Stimulated activated CD4-positive, alpha-beta T cell treated with anti-CD3 and anti-CD28 coated beads, Interleukin-4, amount 100 ng/mL, for 24 hours (primary cell): ENCODE results near the gene RAD51B.

Experiments
- DNase-seq: peaks from one replicate; pipeline ENCODE4 v3.0.0-alpha.2; 2020

Gene RAD51B

DNA sequence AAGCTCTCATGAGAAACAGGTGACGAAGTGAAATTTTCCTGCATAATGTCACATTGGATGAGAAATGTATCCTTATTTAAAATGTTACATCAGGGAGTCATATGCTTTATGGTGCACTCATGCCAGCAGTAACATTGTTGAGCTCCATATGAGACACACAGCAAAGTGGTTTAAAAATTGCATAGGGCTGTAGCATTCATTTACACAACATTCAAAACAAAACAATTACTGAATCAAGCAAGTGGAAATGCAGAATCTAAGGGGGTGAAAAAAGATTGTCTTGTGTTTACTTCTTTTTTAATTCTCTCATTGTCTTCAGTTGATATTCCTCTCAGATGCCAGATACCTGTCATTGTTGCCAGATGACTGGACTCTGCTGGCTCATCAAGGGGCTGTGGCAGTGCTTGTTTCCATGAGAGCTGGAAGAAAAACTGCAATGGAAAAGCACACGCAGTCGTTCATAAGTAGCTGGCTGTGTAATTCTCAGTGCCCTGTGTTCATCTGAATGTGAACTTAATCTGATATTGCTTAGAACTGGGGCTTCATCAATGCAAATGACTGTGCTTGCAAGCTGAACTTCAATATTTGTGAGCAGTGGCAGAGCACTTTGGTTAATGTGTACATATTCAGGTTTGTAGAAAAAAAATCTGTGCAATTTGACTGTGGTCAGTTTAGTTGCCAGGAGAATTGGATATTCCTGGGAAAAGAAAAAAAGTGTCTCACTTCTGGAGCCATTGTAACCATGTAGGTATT lies 305.6 kb downstream of the RAD51B start:
- no peak for DNase-seq

DNA sequence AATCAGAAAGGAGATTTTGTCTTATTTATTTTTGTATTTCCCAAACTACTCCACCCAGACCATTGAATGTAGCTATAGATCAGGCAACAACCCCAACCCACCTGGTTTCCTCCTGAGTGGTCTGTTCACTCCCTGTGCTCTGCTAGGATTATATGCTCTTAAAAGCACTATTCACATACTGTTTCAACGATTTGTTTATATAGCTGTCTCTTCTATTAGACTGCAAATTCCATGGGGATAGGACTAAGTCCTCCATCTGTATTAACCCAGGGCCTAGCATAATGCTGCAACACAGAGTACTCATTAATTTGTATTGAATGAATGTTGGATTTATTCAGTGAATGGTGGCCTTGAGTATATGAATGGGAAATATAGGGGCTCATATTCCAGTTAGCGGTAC lies 307.6 kb downstream of the RAD51B start:
- DNase-seq: no peak

DNA sequence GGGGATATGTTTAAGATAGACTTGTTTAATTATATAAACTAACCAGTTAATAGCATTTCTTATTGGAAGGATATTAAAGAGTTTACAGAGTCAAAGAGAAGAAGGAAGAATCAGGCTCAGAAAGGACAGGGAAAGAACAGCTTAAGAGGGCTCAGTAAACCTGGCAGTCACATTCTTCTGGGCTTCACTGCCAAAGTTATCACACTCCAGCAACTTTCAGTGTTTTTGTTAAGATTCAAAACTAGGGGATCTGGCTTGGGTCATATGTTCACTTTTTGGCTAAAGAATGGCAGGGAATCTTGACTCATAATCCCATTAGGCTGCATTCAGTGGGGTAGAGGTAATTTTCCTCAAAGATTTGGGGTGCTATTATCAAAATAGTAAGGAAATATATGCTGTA lies 312.3 kb downstream of the RAD51B start:
- DNase-seq: no peak

DNA sequence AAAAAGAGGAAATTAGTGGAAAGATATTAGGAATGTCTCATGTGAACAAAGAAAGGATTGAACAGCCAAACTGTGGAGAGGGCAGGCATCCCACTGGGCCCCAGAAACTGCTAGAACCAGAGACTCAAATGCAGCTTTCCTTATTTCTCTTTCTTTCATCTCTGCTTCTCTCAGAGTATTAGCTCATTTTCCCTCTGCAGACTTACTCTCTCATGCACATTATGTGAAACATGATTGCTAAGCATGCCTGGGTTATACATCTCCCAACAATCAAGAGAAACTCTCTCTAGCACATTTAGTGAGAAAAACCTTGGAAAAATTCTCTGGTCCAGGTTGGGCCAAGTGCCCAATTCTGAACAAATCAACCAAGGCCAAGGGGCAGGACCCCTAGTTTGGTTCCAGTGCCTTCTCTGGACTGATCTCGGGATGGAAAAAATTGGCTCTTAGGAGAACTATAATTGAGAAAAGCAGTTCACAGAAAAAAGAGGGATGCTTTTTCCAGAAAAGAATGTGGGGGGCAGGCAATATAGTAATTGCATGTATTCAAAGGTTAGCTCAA lies 313.1 kb downstream of the RAD51B start:
- no peak for DNase-seq

DNA sequence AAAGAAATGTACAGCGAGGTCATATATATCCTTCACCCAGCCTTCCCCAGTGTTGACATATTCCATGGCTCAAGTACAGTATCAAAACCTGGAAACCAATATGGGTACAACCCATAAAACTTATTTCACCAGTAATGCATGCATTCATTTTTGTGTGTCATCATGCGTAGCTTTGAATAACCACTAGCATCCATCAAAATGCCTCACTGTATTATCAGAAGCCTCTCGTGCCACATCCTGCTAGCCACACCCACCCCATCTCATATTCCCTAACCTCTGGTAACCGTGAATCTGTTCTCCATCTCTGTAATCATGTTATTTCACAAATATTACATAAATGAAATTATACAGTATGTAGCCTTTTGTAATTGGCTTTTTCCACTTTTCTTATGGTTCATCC lies 314.3 kb downstream of the RAD51B start:
- no peak for DNase-seq

DNA sequence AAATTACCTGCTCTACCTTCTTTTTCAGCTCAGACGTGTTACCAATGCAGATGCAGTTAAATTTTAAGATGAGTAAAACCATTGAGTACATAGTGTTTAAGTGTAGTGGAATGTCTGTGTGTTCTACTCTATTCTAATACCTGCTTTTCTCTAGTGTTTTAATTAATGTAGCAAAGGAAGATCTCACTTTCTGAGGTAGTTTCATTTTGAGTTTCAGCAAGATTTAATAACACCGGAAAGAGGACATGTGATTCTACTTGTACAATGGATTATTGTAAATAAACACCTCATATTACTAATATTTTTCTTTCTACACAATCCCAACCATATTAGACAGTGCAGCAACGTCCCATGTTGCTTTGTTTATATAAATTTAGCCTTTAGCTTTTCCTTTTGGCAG lies 315.4 kb downstream of the RAD51B start:
- no peak for DNase-seq

DNA sequence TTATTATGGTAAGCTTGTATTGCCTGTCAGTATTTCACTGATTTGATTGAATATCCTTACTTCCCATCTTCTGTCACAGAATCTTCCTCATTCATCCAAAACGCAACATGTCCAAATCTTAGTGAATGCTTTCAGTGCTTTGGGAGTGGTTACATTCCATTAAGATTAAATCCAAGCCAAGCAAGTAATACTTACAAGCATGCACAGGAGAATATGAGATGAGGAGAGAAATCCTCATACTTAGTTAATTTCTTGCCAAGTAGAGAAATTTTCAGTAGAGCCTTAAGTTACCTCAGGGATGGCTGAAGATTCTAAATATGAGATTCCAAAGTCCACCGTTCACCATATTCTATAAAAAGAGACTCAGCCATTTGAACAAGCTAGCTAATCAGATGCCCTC lies 316.0 kb downstream of the RAD51B start:
- DNase-seq: no peak

DNA sequence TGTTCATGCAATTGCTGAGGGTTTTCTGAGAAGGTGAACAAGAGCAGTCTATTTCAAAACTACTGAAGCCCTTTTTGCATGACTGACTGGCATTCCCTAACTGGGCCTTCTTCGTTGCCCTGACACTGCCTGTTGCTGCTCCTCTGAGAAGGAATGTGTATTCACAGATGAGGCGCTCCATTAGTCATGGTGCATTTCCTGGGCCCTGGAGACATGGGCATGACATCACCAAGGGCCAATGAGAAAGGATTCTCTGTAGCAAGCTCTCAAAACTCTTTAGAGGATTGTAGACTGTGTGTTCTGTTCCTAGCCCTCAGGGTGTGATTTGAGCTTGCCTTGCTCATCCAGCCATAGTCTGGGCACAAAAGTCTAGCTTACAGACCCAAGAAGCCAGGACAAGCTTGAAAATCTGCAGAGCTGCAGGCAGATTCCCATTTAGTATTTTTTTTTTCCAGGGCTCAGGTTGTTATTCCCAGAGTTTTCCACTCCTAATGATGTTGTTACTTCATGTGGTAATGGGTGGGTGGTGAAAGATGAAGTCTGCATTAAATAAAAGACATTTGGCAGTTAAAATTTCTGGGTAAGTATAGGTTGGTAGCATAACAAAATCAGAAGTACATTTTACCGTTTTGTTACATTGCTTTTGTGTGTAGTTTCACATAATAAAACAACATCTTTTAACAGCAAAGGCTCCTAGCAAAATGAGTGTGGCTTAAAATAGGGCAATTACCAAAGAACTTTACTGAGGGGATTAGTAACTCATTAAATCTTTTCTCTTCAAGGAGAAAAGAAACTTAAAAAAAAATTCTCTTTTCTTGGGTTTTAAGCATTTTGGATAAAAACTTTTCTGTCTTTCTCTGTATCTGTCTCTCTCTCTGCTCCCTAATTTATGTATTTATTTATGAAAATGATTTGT lies 318.4 kb downstream of the RAD51B start:
- DNase-seq: no peak

DNA sequence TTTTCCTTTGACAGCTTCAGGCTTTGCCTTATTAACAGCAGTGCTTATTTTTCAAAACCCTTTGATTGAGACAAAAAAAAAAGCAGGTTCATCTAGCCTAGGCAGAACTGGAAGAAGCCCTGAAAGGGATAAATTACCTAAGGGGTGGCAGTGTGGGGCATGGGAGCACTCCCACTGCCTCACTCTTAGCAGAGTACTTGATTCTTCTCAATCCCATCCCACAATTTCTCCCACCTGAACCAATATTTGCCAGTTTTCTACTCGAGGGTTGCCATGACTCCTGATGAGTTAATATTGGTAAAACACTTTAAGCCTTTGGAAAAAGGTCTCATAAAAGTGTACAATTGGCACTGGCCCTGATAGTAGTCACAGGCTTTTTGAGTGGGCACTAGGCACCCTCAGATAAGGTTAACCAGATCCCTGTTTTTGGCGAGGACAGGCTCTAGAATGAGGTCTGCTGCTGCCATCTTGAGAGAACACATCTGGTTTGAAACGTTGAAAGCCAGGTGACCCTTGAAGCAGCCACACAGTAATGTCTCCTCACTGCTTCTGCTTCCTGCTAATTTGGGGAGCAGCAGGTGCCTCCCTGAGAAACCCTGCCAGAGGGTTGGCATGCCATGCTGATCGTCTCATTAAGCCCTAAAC lies 320.0 kb downstream of the RAD51B start:
- no peak for DNase-seq

DNA sequence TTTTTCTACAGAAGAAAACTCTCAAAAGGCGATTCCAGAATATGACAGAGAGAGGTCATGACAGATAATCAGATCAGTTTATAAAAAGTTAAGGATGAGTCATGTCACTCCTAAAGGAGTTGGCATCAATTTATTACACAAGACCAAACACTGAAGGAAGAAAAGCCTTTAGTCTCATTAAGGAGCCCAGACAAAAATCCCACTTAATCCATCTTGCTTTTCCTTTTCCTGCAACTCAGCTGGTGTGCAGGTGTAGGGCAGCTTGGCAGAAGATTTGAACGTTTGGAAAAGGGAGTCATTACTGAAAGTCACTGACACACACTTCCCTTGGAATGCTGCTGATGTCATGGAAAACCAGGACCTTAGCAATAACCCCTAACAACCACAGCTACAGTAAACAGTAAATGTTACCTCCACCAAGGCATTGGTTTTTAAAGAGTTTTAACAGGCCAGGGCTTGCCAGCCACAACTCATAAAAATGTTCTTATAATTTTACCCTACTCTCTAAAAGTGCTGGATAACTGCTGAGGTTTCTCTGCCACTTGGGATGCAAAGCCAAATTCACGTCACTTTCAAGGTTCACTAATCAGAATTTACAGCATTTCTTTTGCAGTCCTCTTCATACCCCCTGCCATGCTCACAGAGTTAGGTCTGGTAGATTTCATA lies 320.6 kb downstream of the RAD51B start:
- DNase-seq: no peak

DNA sequence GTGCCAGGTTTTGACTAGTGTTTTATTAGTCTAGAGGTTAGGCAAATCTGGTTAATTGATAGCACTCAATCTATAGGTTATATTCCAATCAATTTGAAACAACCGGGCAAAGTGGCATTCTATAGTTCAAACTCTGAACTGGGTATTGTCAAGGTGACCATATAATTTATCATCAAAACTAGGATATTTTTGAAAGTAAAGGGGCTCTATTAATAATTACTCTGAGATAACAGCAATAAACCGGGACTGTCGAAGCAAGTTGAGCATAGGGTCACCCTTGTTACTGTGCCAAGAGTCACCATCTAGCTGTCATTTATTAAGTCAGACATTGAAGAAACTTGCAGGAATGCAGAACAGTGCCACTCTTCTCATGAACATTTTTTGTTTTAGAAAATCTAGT lies 321.2 kb downstream of the RAD51B start:
- no peak for DNase-seq

DNA sequence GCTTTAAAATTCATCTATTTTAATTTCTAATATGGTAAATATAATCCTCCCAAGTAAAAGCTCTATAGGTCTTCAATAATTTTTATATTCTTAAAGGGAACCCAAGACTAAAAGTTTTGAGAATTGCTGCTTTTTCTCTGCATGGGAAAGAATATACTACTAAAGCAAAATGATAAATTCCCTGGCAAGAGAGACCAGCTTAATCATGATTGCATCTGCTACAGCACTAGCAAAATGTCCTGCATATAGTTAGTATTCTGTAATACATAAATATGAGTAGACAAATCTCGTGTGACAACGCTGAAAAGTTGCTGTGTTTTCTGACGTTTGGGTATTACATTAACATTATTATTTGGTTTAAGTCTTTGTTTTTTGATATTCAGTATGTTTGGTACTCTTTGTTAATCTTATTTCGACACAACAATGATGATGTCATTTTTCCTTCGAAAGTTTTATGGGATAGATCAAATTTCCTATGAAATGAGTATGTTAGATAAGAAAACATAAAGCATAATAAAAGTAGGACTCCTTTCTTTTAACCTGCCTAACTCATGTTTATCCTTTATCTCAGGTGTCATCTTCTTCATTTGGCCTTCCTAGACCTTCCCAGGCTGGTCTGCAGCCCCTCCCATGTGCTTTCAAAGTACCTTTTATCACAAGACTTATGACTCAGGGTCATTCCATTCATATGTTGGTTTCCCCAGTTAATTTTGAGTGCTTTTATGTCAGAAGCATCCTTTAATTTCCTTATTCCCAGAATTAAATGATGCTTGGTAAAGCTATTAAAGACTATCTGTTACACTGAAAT lies 321.9 kb downstream of the RAD51B start:
- no peak for DNase-seq

DNA sequence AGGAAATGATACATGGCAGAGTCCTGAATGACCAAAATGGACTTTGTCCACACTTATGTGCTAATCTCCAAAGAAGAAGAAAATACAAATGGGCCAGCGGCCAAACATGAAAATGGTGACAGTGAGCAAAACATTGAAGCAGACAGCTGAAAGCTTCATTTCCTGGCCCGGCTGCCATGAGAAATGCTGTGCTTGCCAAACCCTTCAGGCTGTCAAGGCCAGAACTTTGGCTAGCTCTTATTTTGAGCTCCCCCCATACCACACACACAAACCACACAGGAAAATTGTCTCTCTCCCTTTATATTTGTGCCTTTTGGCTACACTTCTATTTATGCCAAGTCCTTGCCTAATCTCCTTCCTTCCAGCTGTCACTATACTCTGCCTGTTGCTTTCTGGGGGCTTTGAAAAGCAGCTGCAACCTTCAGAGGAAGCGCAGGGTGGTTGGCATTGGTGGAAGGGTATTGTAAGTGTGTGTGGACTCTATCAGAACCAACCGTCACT lies 323.8 kb downstream of the RAD51B start:
- DNase-seq: no peak

DNA sequence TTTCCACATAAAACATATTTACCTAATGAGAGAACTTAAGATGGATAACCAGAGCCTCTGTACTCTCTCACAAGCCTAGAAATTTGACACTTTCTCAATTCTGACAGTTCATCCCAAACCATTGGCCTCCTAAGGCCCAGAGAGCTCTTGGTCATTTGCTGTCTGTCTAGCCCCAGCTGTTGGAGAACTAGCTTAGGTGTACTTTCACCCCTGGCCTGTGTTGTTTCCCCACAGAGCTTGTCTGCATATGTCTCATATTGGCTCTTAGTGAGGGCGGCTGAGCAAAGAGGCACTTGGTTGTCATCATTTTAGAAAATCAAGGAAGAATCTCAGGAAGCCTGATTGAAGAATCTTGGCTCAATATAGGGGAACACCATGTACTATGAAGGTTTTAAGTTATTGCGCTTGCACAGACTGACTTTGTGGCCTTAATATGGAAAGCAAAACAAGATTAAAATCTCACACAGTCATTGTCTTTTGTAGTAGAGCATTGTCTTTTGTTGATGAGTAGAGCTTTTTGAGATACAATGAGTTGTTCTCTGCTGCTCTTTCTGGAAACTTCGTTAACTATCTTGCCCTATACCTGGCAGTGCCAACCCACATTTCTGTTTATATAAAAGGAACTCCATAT lies 324.6 kb downstream of the RAD51B start:
- DNase-seq: no peak

DNA sequence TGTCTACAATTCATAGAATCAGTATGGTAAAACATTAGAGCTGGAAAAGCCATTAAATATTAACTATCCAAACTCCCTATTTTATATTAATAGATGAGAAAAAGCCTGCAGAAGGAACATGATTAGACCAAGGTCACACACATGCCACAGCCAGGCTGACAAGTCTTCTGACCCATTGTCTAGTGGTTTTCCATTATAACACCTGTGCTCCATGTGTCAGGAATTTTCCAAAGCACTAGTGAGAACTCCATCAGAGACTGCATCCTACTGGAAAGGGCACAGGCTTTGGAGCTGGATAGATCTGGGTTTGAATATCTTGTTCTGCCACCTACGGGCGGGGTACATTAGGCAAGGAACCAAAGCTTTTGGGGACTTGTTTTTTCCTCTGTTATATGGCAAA lies 325.5 kb downstream of the RAD51B start:
- DNase-seq: no peak

DNA sequence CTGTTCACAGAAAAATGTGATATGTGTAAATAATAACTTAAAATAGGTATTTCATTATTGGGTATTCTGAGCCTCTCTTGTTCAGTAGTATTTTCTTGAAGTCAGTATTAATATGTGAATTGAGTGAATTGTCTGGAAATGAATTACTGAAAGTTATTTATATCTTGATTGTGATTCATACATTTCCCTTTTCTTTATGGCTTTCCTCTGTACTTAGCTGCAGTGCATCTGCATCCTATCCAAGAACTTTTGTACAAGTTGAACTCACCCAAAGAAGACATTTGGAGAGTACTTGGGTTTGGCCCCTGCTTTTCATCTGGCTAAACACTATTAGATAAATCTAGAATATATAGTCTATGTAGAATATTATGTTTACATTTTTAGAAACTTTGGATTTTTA lies 326.0 kb downstream of the RAD51B start:
- DNase-seq: no peak

DNA sequence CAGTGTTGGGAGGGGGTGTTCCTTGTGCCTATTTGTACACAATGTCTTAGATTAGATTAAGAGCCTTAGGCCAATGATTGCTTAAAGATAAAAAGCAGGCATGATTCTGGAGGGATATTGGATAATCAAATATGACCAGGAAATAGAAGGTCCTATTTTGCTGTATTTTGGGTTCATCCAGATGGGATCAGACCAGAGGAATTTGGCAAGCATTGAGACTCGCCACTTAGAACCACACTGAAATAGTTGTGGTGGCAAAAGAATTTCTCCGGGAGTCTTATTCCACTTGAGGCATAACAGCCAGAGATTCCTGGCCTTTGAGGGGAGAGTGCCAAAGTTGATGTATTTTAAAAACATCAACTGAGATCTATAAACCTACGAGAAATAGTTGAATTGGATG lies 327.2 kb downstream of the RAD51B start:
- DNase-seq: no peak

DNA sequence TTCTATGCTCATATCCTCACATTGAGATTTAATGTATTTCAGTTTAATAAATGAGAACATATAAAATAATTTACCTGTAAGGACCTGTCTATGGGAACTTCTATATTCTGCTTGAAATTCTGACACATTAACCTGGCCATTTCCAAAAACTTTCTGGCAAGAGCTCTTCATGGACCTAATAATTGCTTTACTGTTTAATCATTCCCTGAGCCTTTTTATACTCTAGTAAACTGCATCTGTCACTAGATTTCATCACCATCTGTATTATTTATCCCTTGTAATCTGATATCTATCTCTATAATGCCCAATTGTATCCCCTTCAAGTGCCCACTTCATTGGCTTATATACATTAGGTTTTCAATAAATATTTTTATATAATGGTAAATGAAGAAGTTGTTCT lies 327.7 kb downstream of the RAD51B start:
- DNase-seq: no peak

DNA sequence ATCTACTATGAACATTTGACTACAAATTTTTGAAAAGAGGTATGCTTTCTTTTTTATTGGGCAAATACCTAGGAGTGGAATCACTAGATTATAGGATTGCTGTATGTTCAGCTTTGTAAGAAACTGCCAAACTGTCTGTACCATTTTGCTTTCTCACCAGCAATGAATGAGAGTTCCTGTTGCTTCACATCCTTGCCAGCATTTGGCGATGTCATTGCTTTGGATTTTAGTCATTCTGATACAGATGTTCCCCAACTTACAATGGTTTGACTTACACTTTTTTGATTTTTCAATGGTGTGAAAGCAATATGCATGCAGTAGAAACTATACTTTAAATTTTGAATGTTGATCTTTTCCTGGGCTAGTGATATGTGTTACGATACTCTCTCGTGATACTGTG lies 328.7 kb downstream of the RAD51B start:
- DNase-seq: no peak

DNA sequence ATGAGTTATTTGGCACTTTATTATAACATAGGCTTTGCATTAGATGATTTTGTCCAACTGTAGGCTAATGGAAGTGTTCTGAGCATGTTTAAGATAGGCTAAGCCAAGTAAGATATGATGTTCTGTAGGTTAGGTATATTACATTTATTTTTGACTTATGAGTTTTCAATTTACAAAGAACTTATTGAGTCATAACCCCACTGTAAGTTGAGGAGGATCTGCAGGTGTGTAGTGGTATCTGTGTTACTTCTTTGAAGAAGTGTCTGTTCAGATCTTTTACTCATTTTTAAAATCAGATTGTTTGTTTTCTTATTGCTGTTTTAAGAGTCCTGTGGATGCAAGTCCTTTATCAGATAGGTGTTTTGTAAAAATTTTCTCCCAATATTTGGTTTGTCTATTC lies 329.2 kb downstream of the RAD51B start:
- no peak for DNase-seq

DNA sequence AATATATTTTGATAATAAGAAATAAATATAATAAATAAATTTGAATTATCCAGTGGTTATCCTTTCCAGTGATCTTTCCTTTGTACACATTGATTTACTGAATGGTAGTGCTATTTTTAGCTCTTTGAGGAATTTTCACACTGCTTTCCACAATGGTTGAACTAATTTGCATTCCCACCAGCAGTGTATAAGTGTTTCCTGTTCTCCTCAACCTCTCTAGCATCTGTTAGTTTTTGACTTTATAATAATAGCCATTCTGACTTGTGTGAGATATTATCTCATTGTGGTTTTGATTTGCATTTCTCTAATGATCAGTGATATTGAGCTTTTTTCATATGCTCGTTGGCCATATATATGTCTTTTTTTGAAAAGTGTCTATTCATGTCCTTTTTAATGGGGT lies 333.7 kb downstream of the RAD51B start:
- DNase-seq: no peak
